ENCODE measurements around the gene GXYLT1.

The GXYLT1 gene

GRCh38 chr12:42182394-42182793 is 37.7 kb upstream of the GXYLT1 start:
- H3K4me3 ChIP-seq (ENCODE audit: low read depth, low read length), result no peak overlapping the region
- TF ChIP-seq CTCF (IDR thresholded peaks at IDR 0.05; ENCODE audit: low read depth, low read length), result no peak
- DNase-seq (ENCODE audit: low read depth, low spot score), result no peak
- in situ Hi-C loops (cut with HindIII; ENCODE audit: low sequenced_read_pairs), result no loop called here

- DNase-seq (ENCODE audit: low read depth, low spot score), result peak; percentile 16
- TF ChIP-seq CTCF (IDR thresholded peaks at IDR 0.05; ENCODE audit: low read depth, low read length), result no peak
- in situ Hi-C loops (cut with HindIII; ENCODE audit: low sequenced_read_pairs), result no loop called here
- H3K4me3 ChIP-seq (ENCODE audit: low read depth, low read length), result no peak overlapping the region
Observed at GRCh38 chr12:42180990-42181596, 36.4 kb upstream of the GXYLT1 start.

- DNase-seq (ENCODE audit: low read depth, low spot score), result no peak
- no peak overlapping the region for H3K4me3 ChIP-seq (ENCODE audit: low read depth, low read length)
- TF ChIP-seq CTCF (IDR thresholded peaks at IDR 0.05; ENCODE audit: low read depth, low read length), result no peak
- in situ Hi-C loops (cut with HindIII; ENCODE audit: low sequenced_read_pairs), result no loop called here
Observed at GRCh38 chr12:42178101-42178500, 33.4 kb upstream of the GXYLT1 start.

GRCh38 chr12:42174978-42175377 is 30.3 kb upstream of the GXYLT1 start:
- no peak for TF ChIP-seq CTCF (IDR thresholded peaks at IDR 0.05; ENCODE audit: low read depth, low read length)
- no peak overlapping the region for H3K4me3 ChIP-seq (ENCODE audit: low read depth, low read length)
- no peak for DNase-seq (ENCODE audit: low read depth, low spot score)
- in situ Hi-C loops (cut with HindIII; ENCODE audit: low sequenced_read_pairs), result no loop called here

- TF ChIP-seq CTCF (IDR thresholded peaks at IDR 0.05; ENCODE audit: low read depth, low read length), result no peak
- in situ Hi-C loops (cut with HindIII; ENCODE audit: low sequenced_read_pairs), result no loop called here
- DNase-seq (ENCODE audit: low read depth, low spot score), result no peak
- no peak overlapping the region for H3K4me3 ChIP-seq (ENCODE audit: low read depth, low read length)
Observed at GRCh38 chr12:42173961-42174521, 29.4 kb upstream of the GXYLT1 start.

GRCh38 chr12:42172441-42173210 is 28.0 kb upstream of the GXYLT1 start:
- no peak overlapping the region for H3K4me3 ChIP-seq (ENCODE audit: low read depth, low read length)
- TF ChIP-seq CTCF (IDR thresholded peaks at IDR 0.05; ENCODE audit: low read depth, low read length), result no peak
- DNase-seq (ENCODE audit: low read depth, low spot score), result no peak
- in situ Hi-C loops (cut with HindIII; ENCODE audit: low sequenced_read_pairs), result no loop called here
